ENCODE results near the gene ADGRL3. TPM values are rescaled to one million over a fixed set of nuclear protein-coding genes. Genes with fewer than 3 reads are reported as not detected.
"Not testable (repeated sequence)": the region's sequence is repeated elsewhere in the genome, so short reads cannot be mapped to it uniquely, and the experiment has no call there.

Gene ADGRL3
- total RNA-seq, 1 donor, result under 0.01 TPM

- Histone ChIP-seq H3K9me3 (ENCODE audit: low read depth, low read length) (no peaks in the 10 kb centered on the region), H3K27me3 (ENCODE audit: insufficient read depth, low read length) (peaks cover 66% of the 10 kb centered on the region), H3K4me3 (ENCODE audit: low read length) (no peak overlapping the region), H3K4me1 (ENCODE audit: insufficient read depth, low read length) (no peaks in the 10 kb centered on the region)
These were observed 895 bp downstream of the ADGRL3 start for GRCh38 chr4:61200916-61201526.

- no peaks in the 10 kb centered on the region for H3K4me1 ChIP-seq (ENCODE audit: insufficient read depth, low read length)
- H3K4me3 ChIP-seq (ENCODE audit: low read length), result no peak overlapping the region
These were observed 1.4 kb downstream of the ADGRL3 start for GRCh38 chr4:61201561-61201960.

GRCh38 chr4:61201961-61202637, 2.0 kb downstream of the ADGRL3 start:
- Histone ChIP-seq H3K27me3 (ENCODE audit: insufficient read depth, low read length) (peaks cover 66% of the 10 kb centered on the region), H3K4me1 (ENCODE audit: insufficient read depth, low read length) (no peaks in the 10 kb centered on the region), H3K9me3 (ENCODE audit: low read depth, low read length) (no peaks in the 10 kb centered on the region), H3K4me3 (ENCODE audit: low read length) (no peak overlapping the region)

More at GRCh38 chr4:61201561-61201960, 1.4 kb downstream of the ADGRL3 start:
- Histone ChIP-seq H3K9me3 (ENCODE audit: low read depth, low read length) (no peaks in the 10 kb centered on the region), H3K27me3 (ENCODE audit: insufficient read depth, low read length) (peaks cover 66% of the 10 kb centered on the region)

- no peak overlapping the region for H3K4me3 ChIP-seq (ENCODE audit: low read length)
- no peaks in the 10 kb centered on the region for H3K9me3 ChIP-seq (ENCODE audit: low read depth, low read length)
- no peaks in the 10 kb centered on the region for H3K4me1 ChIP-seq (ENCODE audit: insufficient read depth, low read length)
- H3K27me3 ChIP-seq (ENCODE audit: insufficient read depth, low read length), result peaks cover 63% of the 10 kb centered on the region
These were observed 2.7 kb downstream of the ADGRL3 start for GRCh38 chr4:61202638-61203435.

GRCh38 chr4:61203436-61203790, 3.3 kb downstream of the ADGRL3 start:
- no peaks in the 10 kb centered on the region for H3K4me1 ChIP-seq (ENCODE audit: insufficient read depth, low read length)
- H3K27me3 ChIP-seq (ENCODE audit: insufficient read depth, low read length), result peaks cover 61% of the 10 kb centered on the region
- H3K9me3 ChIP-seq (ENCODE audit: low read depth, low read length), result no peaks in the 10 kb centered on the region
- H3K4me3 ChIP-seq (ENCODE audit: low read length), result no peak overlapping the region

- Histone ChIP-seq H3K4me3 (ENCODE audit: low read length) (no peak overlapping the region), H3K27me3 (ENCODE audit: insufficient read depth, low read length) (peaks cover 51% of the 10 kb centered on the region), H3K4me1 (ENCODE audit: insufficient read depth, low read length) (no peaks in the 10 kb centered on the region), H3K9me3 (ENCODE audit: low read depth, low read length) (no peaks in the 10 kb centered on the region)
These were observed 4.4 kb downstream of the ADGRL3 start for GRCh38 chr4:61204353-61205060.

GRCh38 chr4:61205066-61205465, 4.9 kb downstream of the ADGRL3 start:
- H3K27me3 ChIP-seq (ENCODE audit: insufficient read depth, low read length), result peaks cover 48% of the 10 kb centered on the region
- H3K4me3 ChIP-seq (ENCODE audit: low read length), result no peak overlapping the region
- H3K9me3 ChIP-seq (ENCODE audit: low read depth, low read length), result no peaks in the 10 kb centered on the region
- H3K4me1 ChIP-seq (ENCODE audit: insufficient read depth, low read length), result no peaks in the 10 kb centered on the region

- H3K27me3 ChIP-seq (ENCODE audit: insufficient read depth, low read length), result peaks cover 34% of the 10 kb centered on the region
- not testable (repeated sequence) for H3K4me1 ChIP-seq (ENCODE audit: insufficient read depth, low read length); H3K4me3 ChIP-seq (ENCODE audit: low read length); H3K9me3 ChIP-seq (ENCODE audit: low read depth, low read length)
These were observed 7.0 kb downstream of the ADGRL3 start for GRCh38 chr4:61207156-61207555.

GRCh38 chr4:61210186-61210939, 10.2 kb downstream of the ADGRL3 start:
- no peaks in the 10 kb centered on the region for H3K4me1 ChIP-seq (ENCODE audit: insufficient read depth, low read length)
- peaks cover 5% of the 10 kb centered on the region for H3K27me3 ChIP-seq (ENCODE audit: insufficient read depth, low read length)
- H3K4me3 ChIP-seq (ENCODE audit: low read length), result no peak overlapping the region
- H3K9me3 ChIP-seq (ENCODE audit: low read depth, low read length), result no peaks in the 10 kb centered on the region

- Histone ChIP-seq H3K9me3 (ENCODE audit: low read depth, low read length) (no peaks in the 10 kb centered on the region), H3K4me1 (ENCODE audit: insufficient read depth, low read length) (no peaks in the 10 kb centered on the region), H3K27me3 (ENCODE audit: insufficient read depth, low read length) (no peaks in the 10 kb centered on the region), H3K4me3 (ENCODE audit: low read length) (no peak overlapping the region)
These were observed 11.7 kb downstream of the ADGRL3 start for GRCh38 chr4:61211781-61212180.

GRCh38 chr4:61212788-61213187, 12.7 kb downstream of the ADGRL3 start:
- no peaks in the 10 kb centered on the region for H3K4me1 ChIP-seq (ENCODE audit: insufficient read depth, low read length)
- no peak overlapping the region for H3K4me3 ChIP-seq (ENCODE audit: low read length)
- H3K9me3 ChIP-seq (ENCODE audit: low read depth, low read length), result no peaks in the 10 kb centered on the region
- no peaks in the 10 kb centered on the region for H3K27me3 ChIP-seq (ENCODE audit: insufficient read depth, low read length)

GRCh38 chr4:61214680-61215079, 14.6 kb downstream of the ADGRL3 start:
- Histone ChIP-seq H3K27me3 (ENCODE audit: insufficient read depth, low read length) (no peaks in the 10 kb centered on the region), H3K4me1 (ENCODE audit: insufficient read depth, low read length) (no peaks in the 10 kb centered on the region), H3K4me3 (ENCODE audit: low read length) (no peak overlapping the region), H3K9me3 (ENCODE audit: low read depth, low read length) (no peaks in the 10 kb centered on the region)

- no peaks in the 10 kb centered on the region for H3K9me3 ChIP-seq (ENCODE audit: low read depth, low read length)
- no peaks in the 10 kb centered on the region for H3K4me1 ChIP-seq (ENCODE audit: insufficient read depth, low read length)
- no peaks in the 10 kb centered on the region for H3K27me3 ChIP-seq (ENCODE audit: insufficient read depth, low read length)
- no peak overlapping the region for H3K4me3 ChIP-seq (ENCODE audit: low read length)
These were observed 17.1 kb downstream of the ADGRL3 start for GRCh38 chr4:61217222-61217621.

- no peaks in the 10 kb centered on the region for H3K9me3 ChIP-seq (ENCODE audit: low read depth, low read length)
- H3K4me1 ChIP-seq (ENCODE audit: insufficient read depth, low read length), result no peaks in the 10 kb centered on the region
- H3K4me3 ChIP-seq (ENCODE audit: low read length), result no peak overlapping the region
- H3K27me3 ChIP-seq (ENCODE audit: insufficient read depth, low read length), result no peaks in the 10 kb centered on the region
These were observed 20.4 kb downstream of the ADGRL3 start for GRCh38 chr4:61220556-61220955.
